ENCODE results near the gene TSR3. TPM values are rescaled to one million over a fixed set of nuclear protein-coding genes. Genes with fewer than 3 reads are reported as not detected.

TSR3 gene
- total RNA-seq, 3 donors from 2014 or later: 108 to 133 (median 112) TPM

DNA sequence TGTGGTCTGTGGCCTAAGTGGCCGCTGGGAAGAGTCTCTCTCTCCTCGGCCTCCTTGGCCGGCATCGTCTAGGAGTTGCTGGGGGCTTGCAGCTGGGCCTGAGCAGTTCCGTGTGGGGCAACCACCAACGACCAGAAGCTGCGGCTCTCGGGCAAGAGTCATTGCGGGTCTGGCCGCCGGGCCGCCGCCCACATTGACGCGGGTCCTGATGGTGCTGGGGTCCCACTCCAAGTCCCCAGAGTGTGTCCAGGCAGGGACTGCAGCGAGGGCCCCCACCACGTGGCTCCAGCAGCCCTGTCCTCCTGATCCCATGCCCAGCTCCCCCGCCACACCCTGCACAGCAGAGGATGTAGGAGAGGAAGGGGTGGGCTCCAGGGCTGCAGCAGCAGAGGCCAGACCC is 31.9 kb upstream of the TSR3 start:
- H3K27me3 Mint-ChIP-seq (ENCODE audit: low read depth): no peaks in the 10 kb centered on the region
- DNase-seq: no peak

DNA sequence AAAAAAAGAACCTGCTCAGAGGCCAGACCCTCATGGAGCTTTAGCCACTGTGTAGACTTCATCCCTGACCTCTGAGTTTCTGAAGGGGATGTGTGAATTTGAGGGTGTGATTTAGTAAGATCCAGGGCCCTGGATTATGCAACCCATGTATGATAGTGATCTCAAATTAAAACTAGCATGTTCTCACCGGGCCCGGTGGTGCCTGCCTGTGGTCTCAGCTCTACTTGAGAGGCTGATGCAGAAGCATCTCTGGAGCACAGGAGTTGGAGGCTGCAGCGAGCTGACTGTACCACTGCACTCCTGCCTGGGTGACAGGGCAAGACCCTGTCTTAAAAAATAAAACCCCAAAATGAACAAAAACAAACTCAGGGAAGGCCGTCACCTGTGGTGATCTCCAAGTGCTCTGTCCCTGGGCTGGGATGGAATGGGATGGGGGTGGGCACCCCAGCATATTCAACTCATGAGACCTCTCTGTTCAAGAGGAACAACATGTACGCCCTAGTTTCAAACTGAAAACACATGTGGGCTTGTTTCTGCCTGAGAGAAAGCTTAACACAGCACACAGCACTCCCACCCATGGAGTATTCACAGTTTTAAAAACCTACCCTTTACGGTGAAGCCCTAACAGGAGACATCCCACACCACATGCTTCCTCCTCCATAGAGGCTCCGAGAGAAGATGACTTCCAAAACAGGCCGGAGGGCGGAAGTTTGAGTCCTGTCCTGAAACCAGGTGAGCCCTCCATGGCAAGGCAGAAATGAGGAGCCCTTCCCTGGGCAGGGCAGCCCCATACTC is 30.1 kb upstream of the TSR3 start:
- ATAC-seq: no peak
- DNase-seq: no peak
- Mint-ChIP-seq H3K4me1 (ENCODE audit: low read depth) (peaks cover 14% of the 10 kb centered on the region), H3K4me3 (no peak overlapping the region), H3K36me3 (ENCODE audit: insufficient read depth) (peaks cover 8% of the 10 kb centered on the region), H3K9me3 (no peaks in the 10 kb centered on the region), H3K27me3 (ENCODE audit: low read depth) (no peaks in the 10 kb centered on the region)

More for the DNA sequence above, 31.9 kb upstream of the TSR3 start:
- peaks cover 8% of the 10 kb centered on the region for H3K36me3 Mint-ChIP-seq (ENCODE audit: insufficient read depth)
- no peaks in the 10 kb centered on the region for H3K9me3 Mint-ChIP-seq
- ATAC-seq: no peak
- peaks cover 9% of the 10 kb centered on the region for H3K4me1 Mint-ChIP-seq (ENCODE audit: low read depth)
- no peak overlapping the region for H3K4me3 Mint-ChIP-seq

DNA sequence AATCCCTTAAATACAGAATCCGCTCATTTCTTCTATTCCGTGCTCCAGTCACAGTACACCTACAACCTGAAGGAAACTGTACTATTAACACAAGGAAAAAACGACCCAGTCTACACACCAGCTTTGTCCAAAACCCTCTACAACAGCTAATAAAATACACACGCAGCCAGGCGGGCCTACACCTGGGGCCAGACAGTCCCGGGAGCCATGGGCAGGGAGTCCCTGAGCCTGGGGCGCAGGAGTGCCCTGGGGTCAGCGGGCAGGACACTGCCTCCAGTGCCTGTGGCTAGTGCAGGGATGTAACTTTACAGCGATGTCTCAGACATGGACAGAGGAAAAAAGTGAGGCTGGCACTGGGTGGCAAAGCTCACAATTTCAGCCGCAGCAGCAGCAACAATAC is 28.5 kb upstream of the TSR3 start:
- Mint-ChIP-seq H3K4me3 (peak overlapping the region; percentile 78), H3K27me3 (ENCODE audit: low read depth) (no peaks in the 10 kb centered on the region), H3K9me3 (no peaks in the 10 kb centered on the region), H3K4me1 (ENCODE audit: low read depth) (peaks cover 14% of the 10 kb centered on the region), H3K36me3 (ENCODE audit: insufficient read depth) (peaks cover 8% of the 10 kb centered on the region)
- ATAC-seq: no peak
- no peak for DNase-seq

DNA sequence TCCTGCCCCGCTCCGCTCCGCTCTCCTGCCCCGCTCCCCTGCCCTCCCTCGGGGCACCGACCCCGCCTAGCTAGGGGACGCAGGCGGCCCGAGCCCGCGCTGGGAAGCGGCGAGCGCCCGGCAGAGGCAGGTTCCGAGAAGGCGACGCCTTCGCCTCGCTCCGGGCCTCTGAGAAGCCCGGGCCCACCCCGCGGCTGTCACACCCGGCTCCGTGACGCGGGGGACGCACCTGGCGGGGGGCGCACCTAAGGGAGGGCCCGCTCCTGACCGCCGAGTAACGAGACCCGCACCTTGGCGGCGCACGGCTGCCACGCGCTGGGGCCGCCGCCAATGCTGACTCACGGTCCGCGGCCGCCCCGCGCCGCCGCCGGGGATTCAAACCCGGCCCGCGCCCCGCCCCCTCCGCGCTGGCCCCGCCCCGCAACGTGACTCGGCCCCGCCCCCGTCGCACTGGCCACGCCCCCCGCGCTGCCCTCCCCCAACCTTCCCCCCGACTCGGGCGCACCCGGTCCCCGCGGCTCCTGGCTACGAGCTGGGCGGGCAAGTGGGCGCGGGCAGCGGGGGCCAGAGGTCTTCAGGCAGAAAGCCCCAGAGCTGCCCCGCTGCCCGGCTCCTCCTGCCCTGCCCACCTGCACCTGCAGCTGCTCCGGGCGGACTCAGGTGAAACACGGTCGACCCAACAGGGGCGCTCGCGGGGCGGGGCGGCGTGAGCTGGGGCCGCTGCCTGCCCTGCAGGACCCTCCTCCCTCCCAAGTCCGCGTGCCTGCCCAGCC is 27.8 kb upstream of the TSR3 start:
- DNase-seq: peak; percentile 62
- ATAC-seq: peak; percentile 79 to 84
- Mint-ChIP-seq H3K9me3 (no peaks in the 10 kb centered on the region), H3K4me1 (ENCODE audit: low read depth) (peaks cover 14% of the 10 kb centered on the region), H3K27me3 (ENCODE audit: low read depth) (no peaks in the 10 kb centered on the region), H3K4me3 (peak overlapping the region; percentile 78), H3K36me3 (ENCODE audit: insufficient read depth) (peaks cover 5% of the 10 kb centered on the region)

DNA sequence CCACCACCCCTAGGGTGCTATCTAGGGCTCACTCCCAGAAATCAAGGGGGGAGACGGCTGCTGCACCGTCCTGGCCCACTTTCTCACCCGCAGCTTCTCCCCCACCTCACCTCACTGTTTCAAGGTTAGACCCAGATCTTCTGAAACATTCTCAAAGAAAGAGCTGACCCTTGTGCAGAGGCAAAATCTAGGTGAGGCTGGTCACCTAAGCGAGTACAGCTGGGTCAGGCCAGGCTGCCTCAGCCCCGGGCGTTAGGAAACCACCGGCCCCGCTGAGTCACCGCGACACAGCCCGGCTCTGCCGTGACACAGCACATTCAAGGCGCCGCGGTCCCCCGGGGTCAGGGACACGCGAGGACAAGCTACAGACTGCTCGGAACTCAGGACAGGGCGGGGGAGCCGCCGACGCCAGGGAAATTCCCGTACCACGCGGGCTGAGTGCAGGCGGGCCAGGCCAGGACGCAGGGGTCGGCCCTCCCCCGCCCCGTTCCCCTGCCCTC is 27.2 kb upstream of the TSR3 start:
- peak overlapping the region; percentile 89 for H3K4me3 Mint-ChIP-seq
- no peaks in the 10 kb centered on the region for H3K9me3 Mint-ChIP-seq
- peaks cover 14% of the 10 kb centered on the region for H3K4me1 Mint-ChIP-seq (ENCODE audit: low read depth)
- DNase-seq: peak; percentile 61
- H3K27me3 Mint-ChIP-seq (ENCODE audit: low read depth): no peaks in the 10 kb centered on the region
- peak; percentile 78 to 79 for ATAC-seq
- peaks cover 5% of the 10 kb centered on the region for H3K36me3 Mint-ChIP-seq (ENCODE audit: insufficient read depth)

DNA sequence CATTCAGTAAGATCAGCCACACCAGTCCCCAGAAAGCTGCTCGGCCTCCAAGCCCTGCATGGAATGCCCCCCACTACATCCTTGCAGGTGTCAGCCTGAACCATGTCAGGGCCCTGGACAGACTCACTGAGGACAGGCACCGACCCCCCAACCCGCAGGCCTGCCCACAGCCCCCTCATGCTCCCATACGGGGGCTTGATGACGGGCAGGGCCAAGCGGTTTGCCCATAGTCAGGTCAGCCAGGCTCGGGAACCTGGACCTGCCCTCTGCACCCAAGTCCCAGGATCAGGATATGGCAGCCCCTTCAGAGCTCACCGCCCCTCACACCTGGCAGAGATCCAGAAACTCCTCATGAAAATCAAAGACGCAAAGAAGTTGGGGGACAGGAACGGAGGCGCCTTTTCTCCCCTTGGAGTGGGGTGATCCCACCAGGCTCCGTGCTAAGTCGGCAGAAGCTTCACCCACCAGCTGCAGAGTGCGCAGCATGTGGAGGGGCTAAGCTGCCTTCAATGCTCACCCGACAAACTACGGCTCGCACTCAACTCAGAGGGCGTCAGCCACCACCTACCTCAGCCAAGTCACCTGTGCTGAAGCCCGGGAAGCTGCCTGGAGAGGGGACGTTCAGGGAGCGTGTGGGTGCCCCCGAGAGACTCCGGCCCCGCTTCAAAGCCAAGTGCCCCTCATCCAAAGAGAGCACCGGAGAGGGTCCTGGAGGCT is 26.6 kb upstream of the TSR3 start:
- peaks cover 14% of the 10 kb centered on the region for H3K4me1 Mint-ChIP-seq (ENCODE audit: low read depth)
- no peaks in the 10 kb centered on the region for H3K27me3 Mint-ChIP-seq (ENCODE audit: low read depth)
- DNase-seq (no peak), ATAC-seq (no peak)
- H3K36me3 Mint-ChIP-seq (ENCODE audit: insufficient read depth): peaks cover 5% of the 10 kb centered on the region
- H3K9me3 Mint-ChIP-seq: no peaks in the 10 kb centered on the region
- peak overlapping the region; percentile 89 for H3K4me3 Mint-ChIP-seq

DNA sequence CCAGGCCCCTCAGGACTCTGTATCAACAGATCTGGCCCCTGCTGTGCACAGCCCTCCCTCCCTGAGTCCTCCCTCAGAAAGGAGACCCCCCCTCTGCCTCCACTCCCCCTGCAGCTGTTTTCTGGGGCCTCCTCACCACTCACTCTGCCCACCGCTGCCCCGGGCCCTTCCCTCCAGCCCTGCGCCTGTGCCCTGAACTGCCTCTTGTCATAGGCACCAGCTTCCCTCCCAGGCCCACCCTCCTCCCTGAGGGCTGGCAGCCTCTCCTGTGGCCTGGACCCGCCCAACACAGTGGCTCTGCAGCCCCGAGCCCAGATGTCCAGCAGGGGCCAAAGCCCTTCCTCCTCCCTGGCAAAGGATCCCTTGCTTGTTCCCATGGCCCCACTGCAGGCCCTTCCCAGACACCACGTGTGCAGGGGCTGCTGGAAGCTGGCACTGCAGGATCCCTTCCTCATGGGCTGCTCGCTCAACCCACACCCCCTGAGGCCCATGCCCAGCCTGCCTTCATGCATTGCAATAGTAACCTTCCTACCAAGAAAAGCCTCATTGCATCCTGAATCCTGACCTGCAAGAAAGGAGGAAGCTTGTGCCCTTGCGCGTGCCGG is 25.8 kb upstream of the TSR3 start:
- Mint-ChIP-seq H3K4me3 (peak overlapping the region; percentile 89), H3K9me3 (no peaks in the 10 kb centered on the region), H3K36me3 (ENCODE audit: insufficient read depth) (peaks cover 5% of the 10 kb centered on the region), H3K27me3 (ENCODE audit: low read depth) (no peaks in the 10 kb centered on the region), H3K4me1 (ENCODE audit: low read depth) (peaks cover 14% of the 10 kb centered on the region)
- ATAC-seq (no peak), DNase-seq (no peak)

DNA sequence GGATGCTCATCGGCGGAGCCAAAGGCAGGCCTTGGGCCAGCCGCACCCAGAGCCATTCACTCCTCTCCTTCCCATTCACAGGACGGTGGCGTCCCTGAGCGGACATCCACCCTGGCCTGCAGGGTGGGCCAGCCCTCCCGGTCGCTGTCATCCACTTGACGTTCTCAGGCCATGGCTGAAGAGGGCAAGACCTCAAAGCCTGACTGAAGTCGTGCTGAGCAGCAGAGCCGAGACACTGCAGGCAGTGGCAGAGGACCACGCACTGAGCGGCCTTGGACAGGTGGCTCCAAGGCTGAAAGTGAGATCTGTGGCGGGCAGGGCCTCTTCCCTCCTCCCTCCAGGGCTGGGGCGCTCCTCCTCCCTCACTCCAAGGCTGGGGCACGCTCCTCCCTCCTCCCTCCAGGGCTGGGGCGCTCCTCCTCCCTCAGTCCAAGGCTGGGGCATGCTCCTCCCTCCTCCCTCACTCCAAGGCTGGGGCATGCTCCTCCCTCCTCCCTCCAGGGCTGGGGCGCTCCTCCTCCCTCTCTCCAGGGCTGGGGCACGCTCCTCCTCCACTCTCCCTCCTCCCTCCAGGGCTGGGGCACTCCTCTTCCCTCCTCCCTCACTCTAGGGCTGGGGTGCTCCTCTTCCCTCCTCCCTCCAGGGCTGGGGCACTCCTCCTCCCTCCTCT is 24.2 kb upstream of the TSR3 start:
- Mint-ChIP-seq H3K4me1 (ENCODE audit: low read depth) (peaks cover 14% of the 10 kb centered on the region), H3K9me3 (no peaks in the 10 kb centered on the region), H3K27me3 (ENCODE audit: low read depth) (no peaks in the 10 kb centered on the region), H3K4me3 (no peak overlapping the region), H3K36me3 (ENCODE audit: insufficient read depth) (peaks cover 3% of the 10 kb centered on the region)
- ATAC-seq (no peak), DNase-seq (no peak)

DNA sequence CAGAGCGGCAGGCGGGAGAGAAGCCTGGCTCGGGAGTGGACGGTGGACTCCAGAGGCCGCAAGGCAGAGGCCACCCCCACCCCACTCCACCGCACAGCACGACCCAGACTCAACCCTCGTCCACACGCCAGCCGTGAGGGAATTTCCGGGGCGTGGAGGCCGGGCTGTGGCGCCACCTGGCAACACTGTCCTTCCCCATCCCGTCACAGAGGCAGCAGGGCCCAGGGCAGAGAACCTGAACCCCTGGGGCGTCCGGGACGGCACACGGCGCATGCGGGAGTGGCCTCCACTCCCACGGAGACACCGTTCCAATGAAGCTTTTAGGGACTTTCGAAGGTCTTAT is 23.6 kb upstream of the TSR3 start:
- H3K36me3 Mint-ChIP-seq (ENCODE audit: insufficient read depth): peaks cover 2% of the 10 kb centered on the region
- DNase-seq: no peak
- no peaks in the 10 kb centered on the region for H3K9me3 Mint-ChIP-seq
- peaks cover 13% of the 10 kb centered on the region for H3K4me1 Mint-ChIP-seq (ENCODE audit: low read depth)
- H3K4me3 Mint-ChIP-seq: no peak overlapping the region
- no peak for ATAC-seq
- H3K27me3 Mint-ChIP-seq (ENCODE audit: low read depth): no peaks in the 10 kb centered on the region

DNA sequence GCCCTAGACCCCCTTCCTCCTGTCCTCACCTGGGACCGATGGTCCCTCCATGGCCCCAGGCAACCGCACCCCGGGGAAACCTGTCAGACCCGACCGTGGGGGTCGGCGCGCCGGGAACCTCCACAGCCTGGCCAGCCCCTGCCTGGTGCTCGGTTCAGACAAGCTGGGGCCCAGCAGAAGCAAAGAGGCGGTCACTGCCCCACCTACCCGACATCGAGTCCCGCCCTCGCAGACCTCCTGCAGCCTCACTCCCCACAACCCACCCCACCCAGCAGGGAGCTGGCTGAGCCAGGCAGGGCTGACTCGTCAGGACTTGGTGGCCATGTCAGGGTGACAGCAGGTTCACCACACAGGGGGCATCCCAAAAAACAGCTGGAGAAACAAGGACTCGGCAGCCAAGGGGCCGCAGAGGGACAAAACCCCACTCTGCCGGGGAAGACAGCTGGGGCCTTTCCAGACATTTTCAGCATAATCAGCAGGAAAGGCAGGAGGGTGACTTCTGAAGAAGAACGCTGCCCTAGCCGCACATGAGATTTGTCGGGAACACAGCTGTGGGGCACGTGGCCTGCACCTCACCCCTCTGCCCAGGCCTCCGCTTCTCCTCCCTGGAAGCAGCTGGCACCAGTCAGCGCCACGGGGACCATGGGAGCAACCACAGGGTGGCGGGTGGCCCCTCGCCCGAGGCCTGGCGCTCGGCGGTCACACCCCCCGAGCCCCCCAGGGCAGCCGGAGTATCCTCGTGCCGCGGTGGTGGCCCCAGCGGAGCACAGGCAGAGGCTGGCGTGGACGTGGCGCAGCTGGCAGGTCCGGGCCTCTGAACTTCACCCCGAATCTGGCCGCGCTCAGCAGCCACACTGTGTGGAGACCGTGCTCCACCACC is 23.0 kb upstream of the TSR3 start:
- Mint-ChIP-seq H3K4me3 (no peak overlapping the region), H3K9me3 (no peaks in the 10 kb centered on the region), H3K36me3 (ENCODE audit: insufficient read depth) (peaks cover 2% of the 10 kb centered on the region), H3K4me1 (ENCODE audit: low read depth) (peaks cover 9% of the 10 kb centered on the region), H3K27me3 (ENCODE audit: low read depth) (no peaks in the 10 kb centered on the region)
- ATAC-seq (no peak), DNase-seq (no peak)

DNA sequence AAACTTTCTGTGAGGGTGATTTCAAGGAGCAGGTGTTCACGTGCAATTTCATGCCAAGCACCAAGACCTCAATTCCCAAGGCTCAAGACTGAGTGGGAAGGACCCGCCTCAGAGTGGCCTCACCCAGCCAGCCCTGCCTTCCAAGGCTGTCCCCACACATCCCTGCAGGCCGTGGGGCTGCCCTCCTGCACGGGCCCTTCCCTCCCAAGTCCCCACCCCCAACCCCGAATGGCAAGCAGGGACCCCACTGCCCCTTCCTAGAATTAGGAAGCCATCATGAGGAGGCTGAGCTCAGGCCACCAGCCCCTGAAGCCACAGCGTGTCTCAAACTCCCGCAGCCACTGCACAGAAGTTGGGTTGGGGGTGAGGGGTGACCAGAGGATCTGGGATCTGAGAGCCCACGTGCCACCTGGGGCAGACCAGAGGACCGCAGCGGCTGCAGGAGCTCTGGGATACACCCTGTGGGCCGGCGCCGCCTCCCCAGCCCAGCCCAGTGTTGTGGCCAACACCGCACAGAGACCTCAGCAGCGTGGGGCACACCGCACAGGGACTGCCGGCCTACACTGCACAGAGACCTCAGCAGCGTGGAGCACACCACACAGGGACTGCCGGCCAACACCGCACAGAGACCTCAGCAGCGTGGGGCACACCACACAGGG is 20.7 kb upstream of the TSR3 start:
- Mint-ChIP-seq H3K36me3 (ENCODE audit: insufficient read depth) (no peaks in the 10 kb centered on the region), H3K4me3 (no peak overlapping the region), H3K9me3 (no peaks in the 10 kb centered on the region), H3K27me3 (ENCODE audit: low read depth) (no peaks in the 10 kb centered on the region), H3K4me1 (ENCODE audit: low read depth) (no peaks in the 10 kb centered on the region)
- DNase-seq (no peak), ATAC-seq (no peak)

DNA sequence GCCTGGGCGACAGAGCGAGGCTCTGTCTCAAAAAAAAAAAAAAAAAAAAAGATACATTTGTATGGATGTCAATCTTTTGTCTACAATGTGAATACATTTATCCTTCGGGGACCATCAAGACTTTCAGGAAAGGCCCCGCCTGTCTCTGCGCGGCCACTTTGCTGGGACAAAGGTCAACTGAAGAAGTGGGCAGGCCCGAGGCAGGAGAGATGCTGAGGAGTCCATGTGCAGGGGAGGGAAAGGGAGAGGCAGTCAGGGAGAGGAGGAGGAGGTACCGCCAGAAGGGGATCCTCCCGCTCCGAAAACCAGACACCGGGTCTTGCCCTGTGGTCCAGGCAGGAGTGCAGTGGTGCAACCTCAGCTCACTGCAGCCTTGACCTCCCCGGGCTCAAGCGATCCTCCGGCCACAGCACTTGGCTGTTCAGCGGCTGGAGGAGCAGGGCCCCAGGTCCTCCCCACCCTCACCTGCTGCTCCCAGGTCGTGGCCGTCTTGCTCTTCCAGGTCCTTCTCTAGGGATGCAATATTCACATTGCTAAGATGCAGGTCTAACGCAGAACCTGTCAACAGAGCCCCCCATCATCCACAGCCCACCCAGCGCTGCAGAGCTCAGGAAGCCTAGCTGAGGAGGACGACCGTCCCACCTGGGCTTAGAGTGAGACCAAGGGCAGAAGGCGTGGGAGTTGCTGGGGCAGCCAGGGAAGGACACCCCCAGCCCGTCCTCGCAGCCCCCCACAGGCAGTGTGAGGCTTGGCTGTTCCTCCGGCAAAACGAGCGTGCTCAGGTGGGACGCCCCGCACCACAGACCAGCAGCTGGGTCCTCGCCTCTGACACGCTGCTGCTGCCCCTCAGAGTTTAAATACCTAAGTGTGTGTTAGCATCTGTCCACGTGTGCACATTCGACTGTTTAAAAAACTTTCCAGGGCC is 19.6 kb upstream of the TSR3 start:
- Mint-ChIP-seq H3K4me1 (ENCODE audit: low read depth) (no peaks in the 10 kb centered on the region), H3K27me3 (ENCODE audit: low read depth) (no peaks in the 10 kb centered on the region), H3K36me3 (ENCODE audit: insufficient read depth) (no peaks in the 10 kb centered on the region), H3K9me3 (no peaks in the 10 kb centered on the region), H3K4me3 (no peak overlapping the region)
- DNase-seq: no peak
- no peak for ATAC-seq

Measured in activated T-cell treated with anti-CD3 and anti-CD28 coated beads, Interleukin-2, amount 50 U/mL, for 4 hours (primary cell).